Hematopoietic multipotent progenitor cell treated with erythropoietin and hydrocortisone succinate and interleukin-3 and kit ligand, for 15 days (in vitro differentiated cells): ENCODE data around the gene PTGR3.
A peak's percentile ranks its signal among the peaks of the same experiment; 100 is the strongest.

Experiments
- DNase-seq: peaks from one replicate; pipeline ENCODE4 v3.0.0-alpha.2; 2015; ENCODE audit warnings: low spot score

Gene PTGR3

GRCh38 chr18:75209129-75209950 is at the start of gene PTGR3:
Gene PTGR3 (minus strand): TSS chr18:75209139. CDS start chr18:75209058, 81 bp downstream.
- peak; percentile 33 for DNase-seq

GRCh38 chr18:75257605-75258004 is 48.7 kb upstream of the PTGR3 start:
- DNase-seq: no peak

- DNase-seq: no peak
These were observed 47.4 kb upstream of the PTGR3 start for GRCh38 chr18:75256376-75256775.

GRCh38 chr18:75255094-75255493 is 46.2 kb upstream of the PTGR3 start:
- DNase-seq: no peak

GRCh38 chr18:75253784-75254183 is 44.8 kb upstream of the PTGR3 start:
- no peak for DNase-seq

GRCh38 chr18:75253043-75253442 is 44.1 kb upstream of the PTGR3 start:
- no peak for DNase-seq

- DNase-seq: no peak
These were observed 43.2 kb upstream of the PTGR3 start for GRCh38 chr18:75252136-75252535.

GRCh38 chr18:75251466-75251865 is 42.5 kb upstream of the PTGR3 start:
- DNase-seq: no peak

- no peak for DNase-seq
These were observed 41.5 kb upstream of the PTGR3 start for GRCh38 chr18:75250471-75250821.

- DNase-seq: no peak
These were observed 40.9 kb upstream of the PTGR3 start for GRCh38 chr18:75249672-75250470.

GRCh38 chr18:75249175-75249518 is 40.2 kb upstream of the PTGR3 start:
- DNase-seq: no peak

- no peak for DNase-seq
These were observed 39.7 kb upstream of the PTGR3 start for GRCh38 chr18:75248426-75249174.

GRCh38 chr18:75247611-75248421 is 38.9 kb upstream of the PTGR3 start:
- DNase-seq: no peak

- DNase-seq: no peak
These were observed 38.0 kb upstream of the PTGR3 start for GRCh38 chr18:75246721-75247610.

GRCh38 chr18:75244351-75245313 is 35.7 kb upstream of the PTGR3 start:
- no peak for DNase-seq

GRCh38 chr18:75241705-75242104 is 32.8 kb upstream of the PTGR3 start:
- DNase-seq: no peak

- no peak for DNase-seq
These were observed 31.5 kb upstream of the PTGR3 start for GRCh38 chr18:75240433-75240832.

GRCh38 chr18:75238786-75239185 is 29.8 kb upstream of the PTGR3 start:
- no peak for DNase-seq

GRCh38 chr18:75238100-75238499 is 29.2 kb upstream of the PTGR3 start:
- DNase-seq: no peak

- DNase-seq: no peak
These were observed 27.0 kb upstream of the PTGR3 start for GRCh38 chr18:75235896-75236295.
